Neural cell (in vitro differentiated cells): ENCODE measurements around the gene DNAJB1. TPM values are rescaled to one million over a fixed set of nuclear protein-coding genes. Genes with fewer than 3 reads are reported as not detected.

Experiments used
- H2AFZ ChIP-seq: fragments of 200-600, 300-800 bp; sonication (generic), shearing (Covaris generic); 2 replicates; pipeline ENCODE4 v1.6.0; 2014; ENCODE audit warnings: low read depth, mild to moderate bottlenecking, antibody characterized with exemption, low read length, moderate library complexity
- H3F3A ChIP-seq: fragments of 200-600 bp; shearing (Covaris generic); 2 replicates; pipeline ENCODE4 v1.6.1; 2016; ENCODE audit warnings: mild to moderate bottlenecking, moderate library complexity, mixed read lengths, antibody characterized with exemption, low read length; ENCODE audit not compliant: insufficient read depth, poor library complexity, severe bottlenecking
- H3K27ac ChIP-seq: fragments of 200-600, 300-800 bp; sonication (generic), shearing (Covaris generic); 2 replicates; pipeline ENCODE4 v1.5.1; 2014; ENCODE audit warnings: mild to moderate bottlenecking, low read length, moderate library complexity
- H3K27me3 ChIP-seq: fragments of 300-800, 200-600 bp; sonication (generic), shearing (Covaris generic); 2 replicates; pipeline ENCODE4 v1.6.0; 2014; ENCODE audit warnings: mild to moderate bottlenecking, low read depth, low read length, moderate library complexity; ENCODE audit not compliant: insufficient read depth
- H3K36me3 ChIP-seq: fragments of 300-800, 200-600 bp; sonication (generic), shearing (Covaris generic); 2 replicates; pipeline ENCODE4 v1.5.1; 2014; ENCODE audit warnings: mild to moderate bottlenecking, antibody characterized with exemption, low read length, moderate library complexity; ENCODE audit not compliant: insufficient read depth
- H3K4me2 ChIP-seq: fragments of 300-800, 200-600 bp; sonication (generic), shearing (Covaris generic); 2 replicates; pipeline ENCODE4 v1.6.0; 2014; ENCODE audit warnings: mild to moderate bottlenecking, low read length
- H3K4me3 ChIP-seq: fragments of 300-800, 200-600 bp; sonication (generic), shearing (Covaris generic); 2 replicates; pipeline ENCODE4 v1.5.1; 2014; ENCODE audit warnings: mild to moderate bottlenecking, low read length, moderate library complexity
- H3K79me2 ChIP-seq: fragments of 200-600 bp; shearing (Covaris generic); replicated peaks from 2 replicates; pipeline ENCODE4 v1.6.0; 2014; ENCODE audit warnings: mild to moderate bottlenecking, low read length, moderate library complexity; ENCODE audit not compliant: insufficient read depth
- H3K9ac ChIP-seq: fragments of 300-800, 200-600 bp; sonication (generic), shearing (Covaris generic); 2 replicates; pipeline ENCODE4 v1.6.1; 2016; ENCODE audit warnings: mild to moderate bottlenecking, low read length, mixed read lengths
- H3K9me2 ChIP-seq: fragments of 200-600 bp; shearing (Covaris generic); 2 replicates; pipeline ENCODE4 v1.6.1; 2016; ENCODE audit warnings: mild to moderate bottlenecking, low read length, mixed read lengths; ENCODE audit not compliant: insufficient read depth
- H3K9me3 ChIP-seq: fragments of 200-600, 300-800 bp; sonication (generic), shearing (Covaris generic); 2 replicates; pipeline ENCODE4 v1.6.1; 2016; ENCODE audit warnings: mild to moderate bottlenecking, mixed run types, low read length, moderate library complexity, mixed read lengths
- H4K20me1 ChIP-seq: fragments of 200-600 bp; shearing (Covaris generic); 2 replicates; pipeline ENCODE4 v1.6.1; 2016; ENCODE audit warnings: mild to moderate bottlenecking, mixed run types; ENCODE audit not compliant: insufficient read depth
- CTCF ChIP-seq: fragments of 450-650 bp; IDR thresholded peaks from 2 replicates; pipeline ENCODE4 v1.5.1; 2014; ENCODE audit warnings: antibody characterized with exemption, mild to moderate bottlenecking, moderate library complexity; ENCODE audit not compliant: poor library complexity, severe bottlenecking
- EP300 ChIP-seq: fragments of 450-650 bp; conservative IDR thresholded peaks from 2 replicates; pipeline ENCODE4 v1.6.1; 2014; ENCODE audit warnings: antibody characterized with exemption, mild to moderate bottlenecking, moderate library complexity; ENCODE audit not compliant: poor library complexity, severe bottlenecking
- EZH2 ChIP-seq: fragments of 200-600, 300-800 bp; shearing (Covaris generic), sonication (generic); IDR thresholded peaks from 2 replicates; pipeline ENCODE4 v1.6.1; 2014; ENCODE audit warnings: antibody characterized with exemption, low read length, borderline replicate concordance, mild to moderate bottlenecking; ENCODE audit not compliant: insufficient read depth, poor library complexity, severe bottlenecking
- MXI1 ChIP-seq: fragments of 450-650 bp; conservative IDR thresholded peaks from 2 replicates; pipeline ENCODE4 v1.6.1; 2014; ENCODE audit warnings: antibody characterized with exemption, mild to moderate bottlenecking; ENCODE audit not compliant: poor library complexity, severe bottlenecking
- POLR2AphosphoS5 ChIP-seq: IDR thresholded peaks from 2 replicates; pipeline ENCODE4 v1.6.1; 2012
- RAD21 ChIP-seq: fragments of 450-650 bp; conservative IDR thresholded peaks from 2 replicates; pipeline ENCODE4 v1.6.1; 2014; ENCODE audit warnings: antibody characterized with exemption, mild to moderate bottlenecking, moderate library complexity
- SMC3 ChIP-seq: fragments of 450-650 bp; conservative IDR thresholded peaks from 2 replicates; pipeline ENCODE4 v1.6.1; 2014; ENCODE audit warnings: antibody characterized with exemption, mild to moderate bottlenecking, moderate library complexity; ENCODE audit not compliant: poor library complexity
- TAF1 ChIP-seq: IDR thresholded peaks from 2 replicates; pipeline ENCODE4 v1.6.1; 2012; ENCODE audit warnings: low read depth
- polyA plus RNA-seq: library from polyadenylated mRNA; depleted of rRNA; stranded (reverse); fragments of >200 nt; gene quantifications from 2 replicates; pipeline ENCODE4 v1.2.3, GENCODE V29; 2014
- TF ChIP-seq, protein P1 (sequence below): IDR thresholded peaks from 2 replicates; pipeline ENCODE4 v1.6.1; 2012; ENCODE audit warnings: borderline replicate concordance

DNAJB1 gene
- polyA plus RNA-seq, 1 donor from 2014 or later = 64.6 TPM

DNA sequence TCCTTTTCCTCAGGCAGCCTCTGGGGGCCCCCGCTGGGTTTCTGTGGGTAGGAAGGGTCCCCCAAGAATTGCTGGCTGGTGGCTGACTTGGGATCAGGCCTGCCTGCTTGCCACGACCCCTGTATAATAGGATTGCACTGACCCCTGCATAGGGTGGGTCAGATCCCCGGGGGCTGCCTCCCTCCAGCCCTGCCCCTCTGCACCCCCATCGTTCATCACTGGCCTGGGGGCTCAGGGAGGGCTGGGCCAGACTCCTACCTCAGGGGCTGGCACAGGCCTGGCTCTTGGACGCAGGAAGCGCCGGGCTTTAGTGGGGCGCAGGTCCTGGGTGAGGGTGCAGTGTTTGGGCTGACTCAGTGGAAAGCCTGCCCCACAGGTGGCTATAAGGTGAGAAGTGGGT, 43.1 kb upstream of the DNAJB1 start:
- Histone ChIP-seq H3K9ac (no peak overlapping the region), H3K27me3 (no peaks in the 10 kb centered on the region), H3K4me2 (no peak overlapping the region), H3K27ac (no peak overlapping the region), H3K4me3 (no peak overlapping the region), H3K9me3 (no peaks in the 10 kb centered on the region), H3K79me2 (no peaks in the 10 kb centered on the region), H4K20me1 (no peaks in the 10 kb centered on the region), H2AFZ (no peak overlapping the region), H3K36me3 (no peaks in the 10 kb centered on the region), H3F3A (no peaks in the 10 kb centered on the region), H3K9me2 (no peaks in the 10 kb centered on the region)
- no peak for TF ChIP-seq POLR2AphosphoS5
- no peak for TF ChIP-seq SMC3
- no peak for TF ChIP-seq EZH2
- TF ChIP-seq EP300 = no peak
- no peak for TF ChIP-seq MXI1
- TF ChIP-seq, protein P1, sequence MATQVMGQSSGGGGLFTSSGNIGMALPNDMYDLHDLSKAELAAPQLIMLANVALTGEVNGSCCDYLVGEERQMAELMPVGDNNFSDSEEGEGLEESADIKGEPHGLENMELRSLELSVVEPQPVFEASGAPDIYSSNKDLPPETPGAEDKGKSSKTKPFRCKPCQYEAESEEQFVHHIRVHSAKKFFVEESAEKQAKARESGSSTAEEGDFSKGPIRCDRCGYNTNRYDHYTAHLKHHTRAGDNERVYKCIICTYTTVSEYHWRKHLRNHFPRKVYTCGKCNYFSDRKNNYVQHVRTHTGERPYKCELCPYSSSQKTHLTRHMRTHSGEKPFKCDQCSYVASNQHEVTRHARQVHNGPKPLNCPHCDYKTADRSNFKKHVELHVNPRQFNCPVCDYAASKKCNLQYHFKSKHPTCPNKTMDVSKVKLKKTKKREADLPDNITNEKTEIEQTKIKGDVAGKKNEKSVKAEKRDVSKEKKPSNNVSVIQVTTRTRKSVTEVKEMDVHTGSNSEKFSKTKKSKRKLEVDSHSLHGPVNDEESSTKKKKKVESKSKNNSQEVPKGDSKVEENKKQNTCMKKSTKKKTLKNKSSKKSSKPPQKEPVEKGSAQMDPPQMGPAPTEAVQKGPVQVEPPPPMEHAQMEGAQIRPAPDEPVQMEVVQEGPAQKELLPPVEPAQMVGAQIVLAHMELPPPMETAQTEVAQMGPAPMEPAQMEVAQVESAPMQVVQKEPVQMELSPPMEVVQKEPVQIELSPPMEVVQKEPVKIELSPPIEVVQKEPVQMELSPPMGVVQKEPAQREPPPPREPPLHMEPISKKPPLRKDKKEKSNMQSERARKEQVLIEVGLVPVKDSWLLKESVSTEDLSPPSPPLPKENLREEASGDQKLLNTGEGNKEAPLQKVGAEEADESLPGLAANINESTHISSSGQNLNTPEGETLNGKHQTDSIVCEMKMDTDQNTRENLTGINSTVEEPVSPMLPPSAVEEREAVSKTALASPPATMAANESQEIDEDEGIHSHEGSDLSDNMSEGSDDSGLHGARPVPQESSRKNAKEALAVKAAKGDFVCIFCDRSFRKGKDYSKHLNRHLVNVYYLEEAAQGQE = no peak
- TF ChIP-seq TAF1 = no peak
- TF ChIP-seq CTCF = no peak
- no peak for TF ChIP-seq RAD21

- H3K27ac ChIP-seq = no peak overlapping the region
- H3K4me2 ChIP-seq = no peak overlapping the region
- TF ChIP-seq EP300 (no peak), EZH2 (no peak), POLR2AphosphoS5 (no peak), SMC3 (no peak), RAD21 (no peak), TAF1 (no peak)
- TF ChIP-seq, protein P1 = no peak
- H3K36me3 ChIP-seq = no peaks in the 10 kb centered on the region
- H3K9me3 ChIP-seq = no peaks in the 10 kb centered on the region
- no peaks in the 10 kb centered on the region for H4K20me1 ChIP-seq
- no peaks in the 10 kb centered on the region for H3K79me2 ChIP-seq
- H3F3A ChIP-seq = no peaks in the 10 kb centered on the region
- no peak overlapping the region for H3K9ac ChIP-seq
- H3K27me3 ChIP-seq = no peaks in the 10 kb centered on the region
- H2AFZ ChIP-seq = no peak overlapping the region
- no peak overlapping the region for H3K4me3 ChIP-seq
- H3K9me2 ChIP-seq = no peaks in the 10 kb centered on the region
Observed at GRCh38 chr19:14560776-14561108, 42.5 kb upstream of the DNAJB1 start.
